CD4-positive, alpha-beta T cell treated with Interleukin-17A for 4 hours (primary cell): ENCODE results near the gene HPCA.

ENCODE experiments used
- DNase-seq: peaks from one replicate; pipeline ENCODE4 v3.0.0-alpha.2; 2020; ENCODE audit warnings: mixed read lengths

HPCA gene

GRCh38 chr1:32890516-32891240, 4.4 kb downstream of the HPCA start:
- no peak for DNase-seq

- DNase-seq, result no peak
Measured at GRCh38 chr1:32891241-32891570, 4.9 kb downstream of the HPCA start.

GRCh38 chr1:32891630-32892029, 5.3 kb downstream of the HPCA start:
- DNase-seq, result no peak

- DNase-seq, result peak; percentile 28
Measured at GRCh38 chr1:32892368-32893197, 6.3 kb downstream of the HPCA start.

- DNase-seq, result peak; percentile 34
Measured at GRCh38 chr1:32893198-32894018, 7.1 kb downstream of the HPCA start.

GRCh38 chr1:32894019-32894600, 7.8 kb downstream of the HPCA start:
- no peak for DNase-seq

- no peak for DNase-seq
Measured at GRCh38 chr1:32894681-32895080, 8.4 kb downstream of the HPCA start.

GRCh38 chr1:32895325-32896215, 9.3 kb downstream of the HPCA start:
- DNase-seq, result no peak

- no peak for DNase-seq
Measured at GRCh38 chr1:32896451-32896850, 10.2 kb downstream of the HPCA start.

- no peak for DNase-seq
Measured at GRCh38 chr1:32897082-32898049, 11.1 kb downstream of the HPCA start.

GRCh38 chr1:32898056-32898455, 11.8 kb downstream of the HPCA start:
- DNase-seq, result no peak

GRCh38 chr1:32898958-32899357, 12.7 kb downstream of the HPCA start:
- DNase-seq, result no peak

GRCh38 chr1:32899586-32900296, 13.4 kb downstream of the HPCA start:
- DNase-seq, result no peak

GRCh38 chr1:32900371-32900955, 14.2 kb downstream of the HPCA start:
- DNase-seq, result no peak

GRCh38 chr1:32900956-32901822, 14.9 kb downstream of the HPCA start, which contains the start of gene TMEM54:
TSS of gene TMEM54 (minus strand) at chr1:32901389. CDS start at chr1:32901238, 151 bp downstream.
- peak; percentile 13 for DNase-seq

GRCh38 chr1:32901823-32902534, 15.7 kb downstream of the HPCA start:
- DNase-seq, result no peak

GRCh38 chr1:32902535-32902920, 16.2 kb downstream of the HPCA start:
- no peak for DNase-seq
